Right lobe of liver (tissue), 4 donors: ENCODE data around the gene QRICH2.

Experiments used
- POLR2A ChIP-seq: fragments of 450-650 bp; IDR thresholded peaks from one replicate; pipeline ENCODE4 v1.6.1; 2017; ENCODE audit warnings: antibody characterized with exemption, mild to moderate bottlenecking
- TF ChIP-seq, protein P1 (sequence below), 4 donors: fragments of 200-600 bp in 3 of 4; fragments of 450-650 bp in 1 of 4; IDR thresholded peaks; one replicate each; pipeline versions ENCODE4 v1.5.1 to v1.8.0; 2016 to 2022; ENCODE audit warnings: antibody characterized with exemption in 4 of 4, mild to moderate bottlenecking in 2 of 4
- donor health status: DM: no; HTN: no; CAD: no.
- donor health status: DM: no; HTN: no; CAD: no.
- donor health status: DM: no; HTN: yes; CAD: no.

DNA sequence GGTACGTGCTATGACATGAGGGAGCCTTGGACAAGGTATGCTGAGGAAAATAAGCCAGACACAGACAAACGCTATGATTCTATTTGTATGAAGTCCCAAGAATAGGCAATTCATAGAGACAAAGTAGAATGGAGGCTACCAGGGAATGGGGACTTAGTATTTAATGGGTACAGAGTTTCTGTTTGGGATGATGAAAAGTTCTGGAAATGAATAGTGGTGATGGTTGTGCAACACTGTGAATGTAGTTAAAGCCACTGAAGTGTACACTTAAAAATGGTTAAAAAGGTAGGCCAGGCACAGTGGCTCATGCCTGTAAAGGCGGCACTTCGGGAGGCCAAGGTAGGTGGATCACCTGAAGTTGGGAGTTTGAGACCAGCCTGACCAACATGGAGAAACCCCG, 42.4 kb upstream of the QRICH2 start:
- TF ChIP-seq, protein P1, sequence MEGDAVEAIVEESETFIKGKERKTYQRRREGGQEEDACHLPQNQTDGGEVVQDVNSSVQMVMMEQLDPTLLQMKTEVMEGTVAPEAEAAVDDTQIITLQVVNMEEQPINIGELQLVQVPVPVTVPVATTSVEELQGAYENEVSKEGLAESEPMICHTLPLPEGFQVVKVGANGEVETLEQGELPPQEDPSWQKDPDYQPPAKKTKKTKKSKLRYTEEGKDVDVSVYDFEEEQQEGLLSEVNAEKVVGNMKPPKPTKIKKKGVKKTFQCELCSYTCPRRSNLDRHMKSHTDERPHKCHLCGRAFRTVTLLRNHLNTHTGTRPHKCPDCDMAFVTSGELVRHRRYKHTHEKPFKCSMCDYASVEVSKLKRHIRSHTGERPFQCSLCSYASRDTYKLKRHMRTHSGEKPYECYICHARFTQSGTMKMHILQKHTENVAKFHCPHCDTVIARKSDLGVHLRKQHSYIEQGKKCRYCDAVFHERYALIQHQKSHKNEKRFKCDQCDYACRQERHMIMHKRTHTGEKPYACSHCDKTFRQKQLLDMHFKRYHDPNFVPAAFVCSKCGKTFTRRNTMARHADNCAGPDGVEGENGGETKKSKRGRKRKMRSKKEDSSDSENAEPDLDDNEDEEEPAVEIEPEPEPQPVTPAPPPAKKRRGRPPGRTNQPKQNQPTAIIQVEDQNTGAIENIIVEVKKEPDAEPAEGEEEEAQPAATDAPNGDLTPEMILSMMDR (IDR thresholded peaks at IDR 0.05) = no peak
- no peak for TF ChIP-seq POLR2A
